ENCODE results near the gene SMC1B.

- no peak for TF ChIP-seq CTCF (IDR thresholded peaks at IDR 0.05; ENCODE audit: low read depth, low read length, missing input control)
- no peak for TF ChIP-seq FOXA1 (IDR thresholded peaks at IDR 0.05)
- no peak for TF ChIP-seq TAF1 (conservative IDR thresholded peaks at IDR 0.05)
- no peak for TF ChIP-seq MAX (IDR thresholded peaks at IDR 0.05)
Measured at GRCh38 chr22:45314054-45314721, 99.2 kb downstream of the SMC1B start.
